GM10248 (cell line): Measurements from ENCODE around the gene SLC10A3.
A peak's percentile ranks its signal among the peaks of the same experiment; 100 is the strongest.

ENCODE experiments used
- CTCF ChIA-PET: fragments of 300-600 bp; sonication (Branson Sonifier 250); formaldehyde crosslinking; extraction: SDS; loops from one replicate; lab custom pipeline; 2021; ENCODE audit warnings: antibody characterized with exemption; lab: Yijun Ruan, JAX
- POLR2A ChIA-PET: fragments of 350-650 bp; sonication (Branson Sonifier 250); formaldehyde crosslinking; extraction: SDS; loops from one replicate; lab custom pipeline; 2020; ENCODE audit warnings: antibody characterized with exemption; lab: Yijun Ruan, JAX
- DNase-seq: peaks from one replicate; pipeline ENCODE4 v3.0.0; 2012; ENCODE audit errors: extremely low spot score
- TF ChIP-seq, protein P1 (sequence below): IDR thresholded peaks from 2 replicates; pipeline ENCODE4 v1.5.1; 2012; ENCODE audit warnings: mild to moderate bottlenecking, low read depth; ENCODE audit errors: extremely low read depth, missing control alignments, control extremely low read depth

SLC10A3 gene

GRCh38 chrX:154463611-154464220 lies 26.7 kb downstream of the SLC10A3 start:
- CTCF ChIA-PET: interaction anchor here (0.6 kb wide), 1 partner anchor 11 kb away, joined by 3 read pairs; no protein-coding TSS in a partner anchor

DNA sequence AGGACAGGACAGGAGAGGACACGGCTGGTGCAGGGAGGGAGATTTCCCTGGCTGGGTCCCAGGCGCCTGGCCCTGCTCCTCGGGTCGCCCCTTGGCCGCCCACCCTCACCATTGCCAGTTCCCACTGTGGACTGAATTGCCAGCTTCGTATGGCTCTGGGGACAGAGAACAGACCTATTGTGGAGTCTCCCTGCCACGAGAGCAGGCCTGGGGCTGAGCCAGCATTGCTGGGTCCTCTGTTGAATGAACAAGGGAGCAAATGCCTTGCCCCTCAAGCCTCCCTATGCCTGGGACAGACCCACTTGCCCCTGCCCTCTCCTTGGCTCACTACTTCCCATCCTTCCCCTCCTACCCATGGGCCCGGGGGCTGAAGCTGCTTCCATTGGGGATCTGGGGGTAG lies 28.0 kb downstream of the SLC10A3 start:
- POLR2A ChIA-PET: no interaction called here
- DNase-seq: no peak
- TF ChIP-seq, protein P1, sequence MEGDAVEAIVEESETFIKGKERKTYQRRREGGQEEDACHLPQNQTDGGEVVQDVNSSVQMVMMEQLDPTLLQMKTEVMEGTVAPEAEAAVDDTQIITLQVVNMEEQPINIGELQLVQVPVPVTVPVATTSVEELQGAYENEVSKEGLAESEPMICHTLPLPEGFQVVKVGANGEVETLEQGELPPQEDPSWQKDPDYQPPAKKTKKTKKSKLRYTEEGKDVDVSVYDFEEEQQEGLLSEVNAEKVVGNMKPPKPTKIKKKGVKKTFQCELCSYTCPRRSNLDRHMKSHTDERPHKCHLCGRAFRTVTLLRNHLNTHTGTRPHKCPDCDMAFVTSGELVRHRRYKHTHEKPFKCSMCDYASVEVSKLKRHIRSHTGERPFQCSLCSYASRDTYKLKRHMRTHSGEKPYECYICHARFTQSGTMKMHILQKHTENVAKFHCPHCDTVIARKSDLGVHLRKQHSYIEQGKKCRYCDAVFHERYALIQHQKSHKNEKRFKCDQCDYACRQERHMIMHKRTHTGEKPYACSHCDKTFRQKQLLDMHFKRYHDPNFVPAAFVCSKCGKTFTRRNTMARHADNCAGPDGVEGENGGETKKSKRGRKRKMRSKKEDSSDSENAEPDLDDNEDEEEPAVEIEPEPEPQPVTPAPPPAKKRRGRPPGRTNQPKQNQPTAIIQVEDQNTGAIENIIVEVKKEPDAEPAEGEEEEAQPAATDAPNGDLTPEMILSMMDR: no peak
- CTCF ChIA-PET: no interaction called here

More at GRCh38 chrX:154463611-154464220, 26.7 kb downstream of the SLC10A3 start:
- TF ChIP-seq, protein P1: no peak
- DNase-seq: no peak
- POLR2A ChIA-PET: no interaction called here

DNA sequence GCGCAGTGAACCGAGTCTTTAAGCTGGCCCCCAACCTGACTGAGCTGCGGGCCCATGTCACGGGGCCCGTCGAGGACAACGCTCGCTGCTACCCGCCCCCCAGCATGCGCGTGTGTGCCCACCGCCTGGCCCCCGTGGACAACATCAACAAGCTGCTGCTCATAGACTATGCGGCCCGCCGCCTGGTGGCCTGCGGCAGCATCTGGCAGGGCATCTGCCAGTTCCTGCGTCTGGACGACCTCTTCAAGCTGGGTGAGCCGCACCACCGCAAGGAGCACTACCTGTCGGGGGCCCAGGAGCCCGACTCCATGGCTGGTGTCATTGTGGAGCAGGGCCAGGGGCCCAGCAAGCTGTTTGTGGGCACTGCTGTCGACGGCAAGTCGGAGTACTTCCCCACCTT lies 30.1 kb downstream of the SLC10A3 start:
- TF ChIP-seq, protein P1: no peak
- POLR2A ChIA-PET: no interaction called here
- CTCF ChIA-PET: no interaction called here
- DNase-seq: no peak

- POLR2A ChIA-PET: no interaction called here
These were observed 30.6 kb downstream of the SLC10A3 start for GRCh38 chrX:154459832-154460231.

DNA sequence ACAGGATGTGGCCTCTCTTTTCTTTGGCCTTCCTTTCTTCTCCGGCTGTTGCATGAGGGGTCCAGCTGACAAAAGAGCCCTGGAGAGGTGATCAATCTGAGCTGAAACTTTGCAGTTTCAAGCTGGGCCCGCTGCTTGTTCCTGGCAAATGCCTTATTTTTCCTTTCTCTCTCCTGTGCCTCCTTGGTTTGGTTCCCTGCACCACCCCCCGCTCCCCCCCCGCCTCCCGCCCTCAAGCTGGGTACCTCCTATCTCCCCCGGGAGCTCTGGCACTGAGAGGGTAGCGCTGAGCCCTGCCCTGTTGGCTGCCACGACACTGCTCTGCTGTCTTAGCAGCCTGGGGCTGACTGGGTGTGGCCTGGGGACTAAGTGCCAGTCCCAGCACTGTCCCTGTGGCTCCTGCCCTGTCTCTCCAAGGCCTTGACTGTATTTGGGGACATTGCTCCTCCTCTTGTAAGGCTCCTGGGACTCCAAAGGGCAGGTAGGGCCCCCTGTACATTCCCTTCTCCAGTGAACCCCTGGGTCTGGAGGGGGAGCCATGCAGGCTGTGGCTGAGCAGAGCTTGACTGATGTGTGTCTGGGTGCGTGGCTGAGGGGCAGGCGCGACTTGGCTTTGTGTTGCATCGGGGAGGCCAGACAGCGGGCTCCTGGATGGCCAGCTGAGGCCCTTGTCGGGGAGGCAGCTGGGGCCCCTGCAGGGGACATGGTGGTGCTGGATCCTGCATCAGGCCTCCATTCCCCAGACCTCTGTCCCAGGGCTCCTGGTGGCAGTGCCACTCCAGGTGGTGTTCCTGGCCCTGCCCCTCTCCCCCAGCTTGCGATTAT lies 31.3 kb downstream of the SLC10A3 start:
- POLR2A ChIA-PET: interaction anchor here (1.3 kb wide), 1 partner anchor 57 kb away, joined by 3 read pairs; no protein-coding TSS in a partner anchor
- TF ChIP-seq, protein P1: no peak
- CTCF ChIA-PET: no interaction called here
- no peak for DNase-seq

More at GRCh38 chrX:154459832-154460231, 30.6 kb downstream of the SLC10A3 start:
- DNase-seq: no peak
- CTCF ChIA-PET: no interaction called here
- TF ChIP-seq, protein P1: no peak

DNA sequence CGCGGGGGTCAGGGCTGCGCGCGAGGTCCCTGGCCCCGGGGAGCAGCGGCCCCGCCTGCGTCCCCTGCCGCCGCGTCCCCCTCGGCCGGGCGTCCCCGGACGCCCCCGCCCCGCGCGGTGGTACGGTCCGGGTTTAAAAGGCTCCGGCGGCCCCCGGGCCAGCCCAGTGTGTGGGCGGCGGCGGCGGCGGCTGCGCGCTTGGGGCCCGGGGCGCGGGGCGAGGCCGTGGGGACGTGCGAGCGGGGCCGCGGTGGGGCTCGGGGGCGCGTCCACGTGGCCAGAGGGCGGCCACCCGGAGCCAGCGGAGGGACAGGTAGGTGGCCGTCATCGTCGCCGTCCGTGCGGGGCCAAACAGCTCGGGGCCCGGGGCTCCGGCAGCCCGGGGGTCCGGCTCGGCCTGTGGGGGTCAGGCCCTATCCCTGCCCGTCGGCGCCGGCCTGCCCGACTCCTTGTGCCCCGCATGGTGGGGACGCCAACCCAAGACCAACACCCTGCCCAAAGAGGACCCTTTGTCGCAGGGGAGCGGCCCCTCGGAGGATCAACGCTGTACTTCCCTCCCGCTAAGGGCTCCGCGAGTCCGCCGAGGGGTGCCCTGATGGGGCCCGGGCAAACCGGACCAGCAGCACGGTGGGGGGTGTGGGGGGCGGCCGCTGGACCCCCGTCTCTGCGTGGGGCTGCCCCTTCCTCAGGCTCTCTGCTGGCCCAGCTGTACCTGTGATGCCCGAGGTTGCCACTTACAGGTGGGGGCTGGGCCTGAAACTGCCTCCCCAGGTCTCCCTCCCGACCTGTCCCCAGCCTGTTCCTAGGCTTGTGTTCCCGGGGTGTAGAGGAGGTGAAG lies 32.1 kb downstream of the SLC10A3 start, which contains the start of gene PLXNA3:
PLXNA3 (plus strand) TSS at position 166 of the 838 bp plus-strand sequence. CDS start 1,903 bp downstream, outside the sequence.
- CTCF ChIA-PET: no interaction called here
- DNase-seq: peak; percentile 80

More for the DNA sequence above, 32.1 kb downstream of the SLC10A3 start, which contains the start of gene PLXNA3:
- POLR2A ChIA-PET: interaction anchor here (1.3 kb wide), 1 partner anchor 56 kb away, joined by 3 read pairs; no protein-coding TSS in a partner anchor
- TF ChIP-seq, protein P1: no peak
